Activated CD8-positive, alpha-beta memory T cell treated with anti-CD3 and anti-CD28 coated beads for 48 hours (primary cell): Measurements from ENCODE around the gene ELOVL5.
"Not testable (repeated sequence)": the region's sequence is repeated elsewhere in the genome, so short reads cannot be mapped to it uniquely, and the experiment has no call there.

ENCODE experiments used
- DNase-seq, 3 experiments: peaks; one replicate each; pipeline ENCODE4 v3.0.0-alpha.2; 2020; ENCODE audit warnings: low read depth in 2 of 3, low spot score in 2 of 3

ELOVL5 gene, protein sequence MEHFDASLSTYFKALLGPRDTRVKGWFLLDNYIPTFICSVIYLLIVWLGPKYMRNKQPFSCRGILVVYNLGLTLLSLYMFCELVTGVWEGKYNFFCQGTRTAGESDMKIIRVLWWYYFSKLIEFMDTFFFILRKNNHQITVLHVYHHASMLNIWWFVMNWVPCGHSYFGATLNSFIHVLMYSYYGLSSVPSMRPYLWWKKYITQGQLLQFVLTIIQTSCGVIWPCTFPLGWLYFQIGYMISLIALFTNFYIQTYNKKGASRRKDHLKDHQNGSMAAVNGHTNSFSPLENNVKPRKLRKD

GRCh38 chr6:53348371-53349208 is at the start of gene ELOVL5:
TSS of gene ELOVL5 (minus strand) at chr6:53348950. CDS start at chr6:53295699, 53,251 bp downstream.
- peak; percentile 86 to 98 (median 97) for DNase-seq

GRCh38 chr6:53397283-53397682 is 48.5 kb upstream of the ELOVL5 start:
- no peak for DNase-seq

- no peak for DNase-seq
These were observed 47.2 kb upstream of the ELOVL5 start for GRCh38 chr6:53395986-53396385.

DNA sequence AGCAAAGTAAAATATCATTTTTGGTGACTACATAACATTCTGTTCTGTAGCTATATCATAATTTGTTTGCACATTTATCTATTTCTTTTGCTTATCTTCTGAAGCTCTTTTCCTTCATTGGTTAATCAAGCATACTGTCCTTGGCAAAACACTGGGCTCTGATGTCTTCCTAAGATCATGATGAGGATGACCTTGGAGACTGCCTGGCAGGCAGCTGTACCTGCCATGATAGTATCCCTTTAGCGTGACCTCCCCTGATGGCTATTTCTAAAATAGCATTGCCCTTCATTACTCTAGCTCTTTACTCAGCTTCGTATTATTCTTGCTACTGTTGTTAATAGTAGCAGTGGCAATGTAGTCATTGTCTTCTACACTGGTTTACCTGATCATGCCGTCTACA is 46.0 kb upstream of the ELOVL5 start:
- no peak for DNase-seq

- DNase-seq, result no peak
These were observed 42.4 kb upstream of the ELOVL5 start for GRCh38 chr6:53391170-53391569.

- no peak for DNase-seq
These were observed 41.3 kb upstream of the ELOVL5 start for GRCh38 chr6:53390010-53390409.

- not testable (repeated sequence) for DNase-seq
These were observed 39.9 kb upstream of the ELOVL5 start for GRCh38 chr6:53388615-53389014.

DNA sequence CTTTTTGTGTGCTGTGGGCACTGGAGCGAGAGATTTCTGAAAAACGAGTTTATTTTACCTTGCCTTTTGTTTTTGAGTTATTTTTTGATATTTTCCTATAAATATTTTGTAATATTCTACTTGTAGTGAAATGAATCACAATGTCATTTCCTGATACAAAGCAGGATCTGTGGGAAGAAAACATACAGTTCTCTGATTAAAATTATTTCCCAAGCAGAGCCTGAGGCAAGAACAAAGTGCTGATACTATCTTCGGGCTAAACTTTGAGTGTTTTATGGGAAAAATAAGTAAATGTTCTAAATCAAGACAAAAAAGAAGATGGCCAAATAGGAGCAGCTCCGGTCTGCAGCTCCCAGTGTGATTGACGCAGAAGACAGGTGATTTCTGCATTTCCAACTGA is 33.7 kb upstream of the ELOVL5 start:
- no peak for DNase-seq

- no peak for DNase-seq
These were observed 29.5 kb upstream of the ELOVL5 start for GRCh38 chr6:53378208-53378607.

DNA sequence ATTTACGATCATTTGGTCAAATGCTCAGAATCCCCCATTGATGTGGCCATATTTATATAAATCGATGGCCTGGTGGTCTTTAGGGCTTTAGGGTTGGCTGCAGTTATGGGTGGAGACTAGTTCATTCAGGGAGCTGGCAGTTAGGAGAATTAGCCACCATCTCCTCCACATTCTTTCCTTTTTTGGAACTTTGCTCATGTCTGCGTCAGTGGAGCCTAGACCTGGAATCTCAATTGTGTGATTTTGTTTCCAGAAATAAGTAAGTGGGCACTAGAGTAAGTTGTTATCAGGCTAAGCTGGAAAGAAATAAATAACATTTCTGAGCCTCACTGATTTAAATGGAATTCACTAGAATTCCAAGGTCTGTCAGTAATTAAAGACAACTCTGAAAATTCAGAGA is 29.0 kb upstream of the ELOVL5 start:
- DNase-seq, result no peak

- no peak for DNase-seq
These were observed 28.5 kb upstream of the ELOVL5 start for GRCh38 chr6:53377289-53377688.

DNA sequence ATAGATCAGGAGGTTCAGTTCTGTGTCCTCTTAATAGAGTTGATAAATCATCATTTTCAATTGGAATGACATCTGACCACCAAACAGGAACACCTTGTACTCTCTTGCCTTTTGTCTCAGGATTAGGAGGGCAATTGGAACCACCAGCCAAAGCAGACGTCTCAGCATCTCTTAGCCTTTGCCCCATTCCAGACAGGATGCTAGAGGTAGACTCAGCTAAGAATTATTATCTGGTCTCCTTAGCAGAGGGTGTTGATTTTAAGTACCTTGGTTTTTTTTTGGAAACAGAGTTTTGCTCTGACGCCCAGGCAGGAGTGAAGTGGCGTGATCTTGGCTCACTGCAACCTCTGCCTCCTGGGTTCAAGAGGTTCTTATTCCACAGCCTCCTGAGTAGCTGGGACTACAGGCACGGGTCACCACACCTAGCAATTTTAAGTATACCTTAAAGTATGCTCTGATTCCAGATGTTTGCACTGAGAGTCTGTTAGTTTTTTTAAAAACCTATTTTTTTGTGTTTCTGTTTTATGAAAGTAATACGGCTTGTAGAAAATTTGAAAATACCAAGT is 28.0 kb upstream of the ELOVL5 start:
- DNase-seq, result no peak

GRCh38 chr6:53375847-53376246 is 27.1 kb upstream of the ELOVL5 start:
- no peak for DNase-seq

DNA sequence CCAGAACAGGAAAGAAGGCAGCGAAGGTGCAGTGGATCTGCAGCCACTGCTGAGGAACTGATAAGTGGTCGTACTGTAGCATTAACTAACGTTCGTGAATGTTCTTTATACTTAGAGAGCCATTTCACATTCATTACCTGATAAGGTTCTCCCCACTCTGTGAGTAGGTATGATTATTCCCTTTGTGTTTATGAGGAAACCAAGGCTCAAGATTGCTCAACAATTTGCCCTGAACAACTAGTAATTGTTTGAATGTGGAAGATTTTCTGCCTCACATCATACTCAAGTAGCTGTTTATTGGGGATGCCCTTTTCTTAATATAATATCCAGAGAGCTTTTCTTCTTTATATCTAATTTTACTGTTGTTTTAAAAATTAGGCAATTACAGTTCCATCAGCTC is 24.9 kb upstream of the ELOVL5 start:
- no peak for DNase-seq

DNA sequence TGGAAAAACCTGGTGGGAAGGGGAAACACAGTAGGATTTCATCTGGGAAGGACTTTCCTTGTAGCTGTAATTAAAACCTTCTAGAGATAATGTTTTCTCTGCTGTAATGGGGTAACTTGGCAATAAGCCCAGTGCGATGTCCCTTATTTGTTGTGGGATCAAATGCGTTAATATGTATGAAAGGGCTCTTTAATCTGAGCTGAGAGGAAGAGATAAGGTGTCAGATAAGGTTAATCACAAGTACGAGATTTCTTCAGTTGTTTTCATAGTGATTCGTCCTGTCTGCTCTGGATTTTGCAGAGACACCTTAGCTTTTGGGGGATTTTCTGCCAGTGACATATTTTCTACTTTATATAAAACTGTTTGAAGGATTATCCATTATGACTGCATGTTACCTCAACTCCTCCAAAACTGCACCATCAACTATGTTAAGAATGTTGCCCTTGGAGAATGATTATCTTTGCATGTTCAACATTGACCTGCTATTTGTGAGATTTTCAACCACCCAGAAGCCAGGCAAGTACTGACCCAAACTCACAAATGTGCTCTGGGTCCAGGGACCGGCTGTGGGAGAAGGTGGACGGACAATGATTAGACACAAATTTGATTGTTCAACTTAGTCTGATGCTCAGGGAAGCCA is 21.2 kb upstream of the ELOVL5 start:
- DNase-seq, result no peak

- no peak for DNase-seq
These were observed 20.3 kb upstream of the ELOVL5 start for GRCh38 chr6:53369051-53369450.

DNA sequence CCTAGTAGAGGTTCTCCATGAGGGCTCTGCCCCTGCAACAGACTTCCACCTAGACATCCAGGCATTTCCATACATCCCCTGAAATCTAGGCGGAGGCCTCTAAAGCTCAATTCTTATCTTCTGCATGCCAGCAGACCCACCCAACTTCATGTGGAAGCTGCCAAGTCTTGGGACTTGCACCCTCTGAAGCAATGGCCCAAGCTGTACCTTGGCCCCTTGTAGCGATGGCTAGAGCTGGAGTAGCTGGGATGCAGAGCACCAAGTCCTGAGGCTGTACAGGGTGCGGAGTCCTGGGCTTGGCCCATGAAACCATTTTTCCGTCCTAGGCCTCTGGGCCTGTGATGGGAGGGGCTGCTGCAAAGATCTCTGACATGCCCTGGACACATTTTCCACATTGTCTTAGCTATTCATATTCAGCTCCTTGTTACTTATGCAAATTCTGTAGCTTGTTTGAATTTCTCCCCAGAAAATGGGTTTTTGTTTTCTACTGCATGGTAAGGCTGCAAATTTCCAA is 17.4 kb upstream of the ELOVL5 start:
- no peak for DNase-seq

- no peak for DNase-seq
These were observed 14.8 kb upstream of the ELOVL5 start for GRCh38 chr6:53363341-53364079.

- DNase-seq, result no peak
These were observed 12.8 kb upstream of the ELOVL5 start for GRCh38 chr6:53361549-53362031.

DNA sequence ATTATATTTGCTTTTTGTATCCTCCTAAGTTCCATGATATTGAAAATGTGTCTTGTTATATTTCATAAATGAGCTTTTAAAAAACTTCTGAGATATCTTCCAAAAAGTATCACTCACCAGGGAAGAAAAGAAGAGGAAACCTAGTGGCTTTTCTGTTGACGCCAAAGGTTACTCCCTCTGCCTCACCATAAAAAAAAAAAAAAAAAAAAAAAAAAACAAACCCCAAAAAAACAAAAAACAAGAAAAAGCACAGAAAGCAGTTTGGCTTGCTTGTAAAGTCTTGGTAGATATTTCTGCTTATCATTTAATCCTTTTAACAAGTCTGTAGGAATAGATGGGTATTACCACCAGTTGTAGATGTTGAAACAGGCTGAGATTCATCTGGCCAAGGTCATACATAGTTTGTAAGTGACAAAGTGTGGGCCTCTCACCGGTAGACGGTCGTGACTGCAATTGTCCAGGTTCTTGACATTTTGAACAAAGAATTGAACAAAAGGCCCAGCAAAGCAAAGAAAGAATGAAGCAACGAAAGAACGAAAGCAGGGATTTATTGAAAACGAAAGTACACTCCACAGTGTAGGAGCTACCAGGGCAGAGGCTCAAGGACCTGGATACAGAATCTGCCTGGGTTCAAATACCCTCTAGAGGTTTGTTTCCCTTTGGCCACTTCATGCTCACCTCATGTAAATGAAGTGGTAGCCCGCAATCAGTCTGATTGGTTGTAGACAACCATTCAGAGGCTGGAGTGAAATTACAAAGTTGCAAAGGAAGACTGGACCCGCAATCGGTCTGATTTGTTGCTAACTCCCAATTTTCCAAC is 11.6 kb upstream of the ELOVL5 start:
- no peak for DNase-seq
